Mesendoderm (in vitro differentiated cells): ENCODE measurements around the gene SPATA32.

ENCODE experiments used
- DNase-seq: peaks from one replicate; pipeline ENCODE4 v3.0.0; 2013
- H2AK5ac ChIP-seq: 2 replicates; pipeline ENCODE4 v1.6.1; 2013; ENCODE audit warnings: low read length, inconsistent platforms
- H2BK120ac ChIP-seq: 2 replicates; pipeline ENCODE4 v1.6.1; 2013; ENCODE audit warnings: low read depth, mild to moderate bottlenecking, low read length, moderate library complexity, mixed read lengths
- H2BK15ac ChIP-seq: replicated peaks from 2 replicates; pipeline ENCODE4 v1.6.1; 2013; ENCODE audit warnings: low read depth, mild to moderate bottlenecking, moderate library complexity
- H2BK5ac ChIP-seq: 2 replicates; pipeline ENCODE4 v1.6.1; 2013; ENCODE audit warnings: low read length, inconsistent platforms
- H3K18ac ChIP-seq: 2 replicates; pipeline ENCODE4 v1.6.1; 2013; ENCODE audit warnings: mild to moderate bottlenecking, low read length, mixed read lengths
- H3K23ac ChIP-seq: one replicate; pipeline ENCODE4 v1.6.1; 2013; ENCODE audit warnings: low read length
- H3K27ac ChIP-seq: 2 replicates; pipeline ENCODE4 v1.5.1; 2013; ENCODE audit warnings: low read depth, mild to moderate bottlenecking, inconsistent platforms, low read length, moderate library complexity
- H3K27me3 ChIP-seq: 2 replicates; pipeline ENCODE4 v1.6.1; 2013; ENCODE audit warnings: low read length, control low read depth, mild to moderate bottlenecking, inconsistent platforms; ENCODE audit not compliant: insufficient read depth, poor library complexity
- H3K36me3 ChIP-seq: 2 replicates; pipeline ENCODE4 v1.6.1; 2013; ENCODE audit warnings: low read length, inconsistent platforms; ENCODE audit not compliant: control insufficient read depth, insufficient read depth
- H3K4ac ChIP-seq: one replicate; pipeline ENCODE4 v1.6.1; 2013; ENCODE audit warnings: low read depth, mild to moderate bottlenecking, low read length, moderate library complexity
- H3K4me1 ChIP-seq: 2 replicates; pipeline ENCODE4 v1.6.1; 2013; ENCODE audit warnings: low read depth, low read length, inconsistent platforms; ENCODE audit not compliant: control insufficient read depth
- H3K4me2 ChIP-seq: 2 replicates; pipeline ENCODE4 v1.6.1; 2013; ENCODE audit warnings: low read length
- H3K4me3 ChIP-seq: 2 replicates; pipeline ENCODE4 v1.5.1; 2013; ENCODE audit warnings: mild to moderate bottlenecking, low read length
- H3K56ac ChIP-seq: one replicate; pipeline ENCODE4 v1.6.1; 2013; ENCODE audit warnings: low read length
- H3K79me1 ChIP-seq: 2 replicates; pipeline ENCODE4 v1.6.1; 2013; ENCODE audit warnings: low read length, inconsistent platforms
- H3K79me2 ChIP-seq: 2 replicates; pipeline ENCODE4 v1.6.1; 2013; ENCODE audit warnings: mild to moderate bottlenecking, low read length; ENCODE audit not compliant: control insufficient read depth, insufficient read depth
- H3K9ac ChIP-seq: 2 replicates; pipeline ENCODE4 v1.6.1; 2013; ENCODE audit warnings: low read length, inconsistent platforms
- H4K5ac ChIP-seq: one replicate; pipeline ENCODE4 v1.6.1; 2013; ENCODE audit warnings: low read length
- H4K8ac ChIP-seq: one replicate; pipeline ENCODE4 v1.6.1; 2013; ENCODE audit warnings: low read depth, mild to moderate bottlenecking, control low read depth, low read length, moderate library complexity
- WGBS: extraction: QIAGEN DNeasy Blood & Tissue Kit; methylation state at CpG from one replicate; pipeline ENCODE4 v1.1.7; 2013; ENCODE audit warnings: low lambda C conversion rate, missing lambda C conversion rate; ENCODE audit not compliant: insufficient coverage; ENCODE audit errors: extremely low coverage; 5-methylcytosine and 5-hydroxymethylcytosine counted together

Gene SPATA32

GRCh38 chr17:45229681-45230409 is 32.0 kb downstream of the SPATA32 start:
- Histone ChIP-seq H3K23ac (no peak overlapping the region), H3K56ac (no peak overlapping the region), H2BK5ac (no peak overlapping the region), H4K5ac (no peak overlapping the region), H3K4me3 (no peak overlapping the region), H3K27ac (no peak overlapping the region), H2BK15ac (no peak overlapping the region), H2BK120ac (no peak overlapping the region), H2AK5ac (no peak overlapping the region), H3K79me1 (no peaks in the 10 kb centered on the region), H3K4me2 (no peak overlapping the region), H3K79me2 (no peaks in the 10 kb centered on the region), H4K8ac (no peak overlapping the region), H3K27me3 (no peaks in the 10 kb centered on the region), H3K36me3 (no peaks in the 10 kb centered on the region), H3K9ac (no peak overlapping the region), H3K4ac (no peak overlapping the region), H3K4me1 (peaks cover 2% of the 10 kb centered on the region), H3K18ac (no peak overlapping the region)
- peak; percentile 37 for DNase-seq
- no CpG with 5 or more reads among the region's 16 CpGs for WGBS

- DNase-seq: peak; percentile 82
- H2BK5ac ChIP-seq: no peak overlapping the region
Measured at GRCh38 chr17:45228763-45229539, 32.9 kb downstream of the SPATA32 start.

GRCh38 chr17:45227926-45228762 is 33.8 kb downstream of the SPATA32 start:
- no CpG with 5 or more reads among the region's 17 CpGs for WGBS
- no peaks in the 10 kb centered on the region for H3K79me1 ChIP-seq
- H3K4me2 ChIP-seq: no peak overlapping the region
- peaks cover 2% of the 10 kb centered on the region for H3K4me1 ChIP-seq
- H2BK5ac ChIP-seq: no peak overlapping the region
- no peak overlapping the region for H2BK120ac ChIP-seq
- no peak overlapping the region for H3K9ac ChIP-seq
- no peak overlapping the region for H4K5ac ChIP-seq
- H3K4me3 ChIP-seq: no peak overlapping the region
- H4K8ac ChIP-seq: no peak overlapping the region
- H3K27ac ChIP-seq: no peak overlapping the region
- H3K56ac ChIP-seq: no peak overlapping the region
- no peak overlapping the region for H3K23ac ChIP-seq
- H2BK15ac ChIP-seq: no peak overlapping the region
- H2AK5ac ChIP-seq: no peak overlapping the region
- H3K79me2 ChIP-seq: no peaks in the 10 kb centered on the region
- no peaks in the 10 kb centered on the region for H3K27me3 ChIP-seq
- H3K36me3 ChIP-seq: no peaks in the 10 kb centered on the region
- no peak for DNase-seq
- H3K18ac ChIP-seq: no peak overlapping the region
- H3K4ac ChIP-seq: no peak overlapping the region

More at GRCh38 chr17:45228763-45229539, 32.9 kb downstream of the SPATA32 start:
- no peaks in the 10 kb centered on the region for H3K36me3 ChIP-seq
- no peaks in the 10 kb centered on the region for H3K79me1 ChIP-seq
- no peak overlapping the region for H2AK5ac ChIP-seq
- no peak overlapping the region for H4K5ac ChIP-seq
- H4K8ac ChIP-seq: no peak overlapping the region
- H2BK120ac ChIP-seq: no peak overlapping the region
- H3K18ac ChIP-seq: no peak overlapping the region
- no peak overlapping the region for H3K4me2 ChIP-seq
- no peak overlapping the region for H3K27ac ChIP-seq
- no peak overlapping the region for H3K9ac ChIP-seq
- H3K4me1 ChIP-seq: peaks cover 2% of the 10 kb centered on the region
- H3K27me3 ChIP-seq: no peaks in the 10 kb centered on the region
- no peak overlapping the region for H3K4me3 ChIP-seq
- no peak overlapping the region for H2BK15ac ChIP-seq
- H3K23ac ChIP-seq: no peak overlapping the region
- no peak overlapping the region for H3K4ac ChIP-seq
- H3K56ac ChIP-seq: peak overlapping the region; percentile 59
- no peaks in the 10 kb centered on the region for H3K79me2 ChIP-seq
- WGBS: no CpG with 5 or more reads among the region's 19 CpGs

- no CpG with 5 or more reads among the region's 8 CpGs for WGBS
- Histone ChIP-seq H3K79me1 (no peaks in the 10 kb centered on the region), H2BK5ac (no peak overlapping the region), H3K27ac (no peak overlapping the region), H3K27me3 (no peaks in the 10 kb centered on the region), H3K4me3 (no peak overlapping the region), H3K36me3 (no peaks in the 10 kb centered on the region), H3K79me2 (no peaks in the 10 kb centered on the region), H3K56ac (no peak overlapping the region), H3K9ac (no peak overlapping the region), H3K4me2 (no peak overlapping the region), H3K4me1 (peaks cover 2% of the 10 kb centered on the region), H3K18ac (no peak overlapping the region), H3K4ac (no peak overlapping the region), H2BK120ac (no peak overlapping the region), H3K23ac (no peak overlapping the region), H4K8ac (no peak overlapping the region), H2BK15ac (no peak overlapping the region), H4K5ac (no peak overlapping the region), H2AK5ac (no peak overlapping the region)
- DNase-seq: no peak
Measured at GRCh38 chr17:45227101-45227925, 34.6 kb downstream of the SPATA32 start.

- WGBS: no CpG with 5 or more reads among the region's 3 CpGs
- DNase-seq: no peak
Measured at GRCh38 chr17:45226576-45226975, 35.3 kb downstream of the SPATA32 start.

More at GRCh38 chr17:45226576-45226975, 35.3 kb downstream of the SPATA32 start:
- Histone ChIP-seq H3K4me1 (peaks cover 2% of the 10 kb centered on the region), H4K5ac (no peak overlapping the region), H3K36me3 (no peaks in the 10 kb centered on the region), H3K9ac (no peak overlapping the region), H2BK15ac (no peak overlapping the region), H3K4ac (no peak overlapping the region), H4K8ac (no peak overlapping the region), H2AK5ac (no peak overlapping the region), H2BK5ac (no peak overlapping the region), H3K79me1 (no peaks in the 10 kb centered on the region), H3K56ac (no peak overlapping the region), H3K18ac (no peak overlapping the region), H3K27me3 (no peaks in the 10 kb centered on the region), H3K4me3 (no peak overlapping the region), H3K4me2 (no peak overlapping the region), H3K27ac (no peak overlapping the region), H3K23ac (no peak overlapping the region), H3K79me2 (no peaks in the 10 kb centered on the region), H2BK120ac (no peak overlapping the region)
